Nephron (organoid): ENCODE measurements around the gene ASIC5.
A peak's percentile ranks its signal among the peaks of the same experiment; 100 is the strongest.

Experiments used
- H3K27ac Mint-ChIP-seq, 3 experiments: 2 replicates each; pipeline ENCODE4 v1.8.0; 2020; ENCODE audit warnings: mixed read lengths in 3 of 3, mild to moderate bottlenecking in 2 of 3, moderate library complexity in 1 of 3
- H3K27me3 Mint-ChIP-seq: 2 replicates; pipeline ENCODE4 v1.8.0; 2021; ENCODE audit warnings: low read depth, mild to moderate bottlenecking, moderate library complexity, mixed read lengths
- H3K36me3 Mint-ChIP-seq: 2 replicates; pipeline ENCODE4 v1.8.0; 2020; ENCODE audit warnings: low read depth, mixed read lengths
- H3K4me1 Mint-ChIP-seq: 2 replicates; pipeline ENCODE4 v1.8.0; 2020; ENCODE audit warnings: mixed read lengths
- H3K4me3 Mint-ChIP-seq, 3 experiments: 2 replicates each; pipeline ENCODE4 v1.8.0; 2020; ENCODE audit warnings: mild to moderate bottlenecking in 3 of 3, mixed read lengths in 3 of 3, moderate library complexity in 2 of 3
- H3K9me3 Mint-ChIP-seq: 2 replicates; pipeline ENCODE4 v1.8.0; 2020; ENCODE audit warnings: mixed read lengths
- TF ChIP-seq, protein P1 (sequence below), 3 experiments: fragments of 200-600 bp; sonication (generic); IDR thresholded peaks; one replicate each; pipeline ENCODE4 v1.5.0; 2021; ENCODE audit warnings: antibody characterized with exemption in 3 of 3; ENCODE audit not compliant: unreplicated experiment in 3 of 3

ASIC5 gene

DNA sequence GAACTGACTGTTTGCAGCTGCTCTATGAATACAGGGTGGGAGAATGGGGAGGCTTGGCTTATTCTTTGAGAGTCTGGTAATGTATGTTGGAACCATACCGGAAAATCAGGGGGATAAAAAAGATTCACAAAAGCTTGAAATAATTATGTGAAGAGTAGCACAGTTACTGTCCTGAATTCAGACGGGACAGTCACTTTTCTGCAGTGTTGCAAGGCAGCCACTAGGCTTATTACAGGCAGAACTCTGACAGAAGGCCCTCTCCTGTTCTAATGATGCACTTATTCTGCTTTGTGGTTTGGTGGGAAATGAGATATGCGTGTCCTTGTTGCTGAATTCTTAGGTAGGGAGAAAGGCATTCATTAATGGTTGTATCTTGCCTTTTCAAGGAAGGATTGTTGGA is 70.1 kb downstream of the ASIC5 start:
- no peaks in the 10 kb centered on the region for H3K27me3 Mint-ChIP-seq
- peaks cover 4% of the 10 kb centered on the region for H3K4me1 Mint-ChIP-seq
- H3K9me3 Mint-ChIP-seq = no peaks in the 10 kb centered on the region
- no peak overlapping the region for H3K4me3 Mint-ChIP-seq
- peak overlapping the region in 2 of 3 experiments; percentile 4 to 6 for H3K27ac Mint-ChIP-seq
- TF ChIP-seq, protein P1, sequence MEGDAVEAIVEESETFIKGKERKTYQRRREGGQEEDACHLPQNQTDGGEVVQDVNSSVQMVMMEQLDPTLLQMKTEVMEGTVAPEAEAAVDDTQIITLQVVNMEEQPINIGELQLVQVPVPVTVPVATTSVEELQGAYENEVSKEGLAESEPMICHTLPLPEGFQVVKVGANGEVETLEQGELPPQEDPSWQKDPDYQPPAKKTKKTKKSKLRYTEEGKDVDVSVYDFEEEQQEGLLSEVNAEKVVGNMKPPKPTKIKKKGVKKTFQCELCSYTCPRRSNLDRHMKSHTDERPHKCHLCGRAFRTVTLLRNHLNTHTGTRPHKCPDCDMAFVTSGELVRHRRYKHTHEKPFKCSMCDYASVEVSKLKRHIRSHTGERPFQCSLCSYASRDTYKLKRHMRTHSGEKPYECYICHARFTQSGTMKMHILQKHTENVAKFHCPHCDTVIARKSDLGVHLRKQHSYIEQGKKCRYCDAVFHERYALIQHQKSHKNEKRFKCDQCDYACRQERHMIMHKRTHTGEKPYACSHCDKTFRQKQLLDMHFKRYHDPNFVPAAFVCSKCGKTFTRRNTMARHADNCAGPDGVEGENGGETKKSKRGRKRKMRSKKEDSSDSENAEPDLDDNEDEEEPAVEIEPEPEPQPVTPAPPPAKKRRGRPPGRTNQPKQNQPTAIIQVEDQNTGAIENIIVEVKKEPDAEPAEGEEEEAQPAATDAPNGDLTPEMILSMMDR (IDR thresholded peaks at IDR 0.05; ENCODE audit: unreplicated experiment in 3 of 3) = peak in 2 of 3 experiments; percentile 37 to 39
- H3K36me3 Mint-ChIP-seq = peaks cover 30% of the 10 kb centered on the region

DNA sequence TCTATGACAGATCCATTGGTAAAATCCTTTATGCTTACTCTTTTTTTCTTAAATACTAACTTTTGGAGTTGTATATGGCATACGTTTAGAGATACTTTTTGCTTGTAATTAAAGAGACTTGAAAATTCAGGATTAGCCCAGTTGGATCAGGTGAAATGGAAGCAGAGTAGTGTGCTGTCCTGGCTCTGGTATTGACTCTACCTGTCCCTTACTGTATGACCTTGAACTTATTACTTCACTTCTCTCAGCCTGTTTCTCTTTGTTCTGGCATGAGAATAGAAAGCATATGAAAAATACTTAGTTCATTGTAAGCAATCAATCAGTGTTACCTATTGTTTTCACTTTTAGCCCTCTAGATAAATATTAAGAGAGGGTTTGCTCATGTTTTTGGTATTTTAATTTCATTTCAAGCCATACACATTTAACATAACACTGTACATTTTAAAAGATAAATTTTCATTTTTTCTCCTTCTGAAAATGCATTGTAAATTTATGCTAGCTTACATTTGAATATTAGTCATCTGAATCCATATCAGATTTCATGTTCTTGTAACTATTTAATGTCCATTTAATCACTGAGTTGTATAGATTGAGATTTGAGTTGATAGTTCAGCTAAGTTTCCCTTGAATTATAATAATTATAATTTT is 71.4 kb downstream of the ASIC5 start:
- H3K9me3 Mint-ChIP-seq = no peaks in the 10 kb centered on the region
- no peaks in the 10 kb centered on the region for H3K27me3 Mint-ChIP-seq
- peaks cover 5% of the 10 kb centered on the region for H3K4me1 Mint-ChIP-seq
- TF ChIP-seq, protein P1 (IDR thresholded peaks at IDR 0.05; ENCODE audit: unreplicated experiment in 3 of 3) = no peak
- H3K27ac Mint-ChIP-seq = no peak overlapping the region
- peaks cover 30% of the 10 kb centered on the region for H3K36me3 Mint-ChIP-seq
- H3K4me3 Mint-ChIP-seq = no peak overlapping the region

DNA sequence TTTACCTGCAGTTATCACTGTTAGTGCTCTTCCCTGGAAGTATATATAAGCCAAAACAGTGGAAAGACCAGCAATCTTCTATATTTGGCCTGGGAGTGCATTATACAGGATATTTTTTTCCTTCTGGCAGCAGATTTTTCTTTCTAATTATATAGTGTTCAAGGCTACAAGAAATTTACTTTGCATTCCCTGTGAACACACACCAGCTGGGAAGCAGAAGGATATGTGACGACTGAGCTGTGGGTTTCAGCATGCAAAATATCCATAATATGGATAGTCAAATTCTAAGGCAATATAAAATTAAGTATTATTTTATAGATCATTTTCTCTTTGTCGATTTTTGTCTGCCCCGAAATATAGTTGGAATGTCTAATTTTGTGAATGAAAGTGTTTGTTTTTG is 76.1 kb downstream of the ASIC5 start:
- Mint-ChIP-seq H3K4me1 (peaks cover 19% of the 10 kb centered on the region), H3K4me3 (no peak overlapping the region), H3K27ac (no peak overlapping the region), H3K9me3 (no peaks in the 10 kb centered on the region), H3K27me3 (no peaks in the 10 kb centered on the region), H3K36me3 (peaks cover 17% of the 10 kb centered on the region)
- TF ChIP-seq, protein P1 (IDR thresholded peaks at IDR 0.05; ENCODE audit: unreplicated experiment in 3 of 3) = no peak

DNA sequence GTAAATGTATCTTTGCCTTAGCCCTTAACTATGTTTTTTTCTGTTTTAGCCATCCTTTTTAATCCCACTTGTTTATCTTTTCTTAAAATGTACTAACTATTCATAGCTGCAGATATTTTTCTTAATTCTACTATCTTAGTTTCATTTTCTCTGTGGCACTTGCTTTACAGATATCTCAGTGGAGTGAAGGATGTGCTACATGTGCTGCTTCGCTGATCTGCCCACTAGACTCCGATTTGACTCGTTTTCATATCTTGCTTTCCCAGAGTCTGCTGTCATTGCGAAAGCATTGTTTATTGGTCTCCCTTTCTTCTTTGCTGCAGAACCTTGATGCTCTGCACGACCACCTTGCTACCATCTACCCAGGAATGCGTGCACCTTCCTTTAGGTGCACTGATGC is 76.7 kb downstream of the ASIC5 start:
- peaks cover 19% of the 10 kb centered on the region for H3K4me1 Mint-ChIP-seq
- H3K27ac Mint-ChIP-seq = peak overlapping the region in 1 of 3 experiments; percentile 10
- no peaks in the 10 kb centered on the region for H3K9me3 Mint-ChIP-seq
- TF ChIP-seq, protein P1 (IDR thresholded peaks at IDR 0.05; ENCODE audit: unreplicated experiment in 3 of 3) = no peak
- H3K36me3 Mint-ChIP-seq = peaks cover 17% of the 10 kb centered on the region
- no peaks in the 10 kb centered on the region for H3K27me3 Mint-ChIP-seq
- H3K4me3 Mint-ChIP-seq = no peak overlapping the region

DNA sequence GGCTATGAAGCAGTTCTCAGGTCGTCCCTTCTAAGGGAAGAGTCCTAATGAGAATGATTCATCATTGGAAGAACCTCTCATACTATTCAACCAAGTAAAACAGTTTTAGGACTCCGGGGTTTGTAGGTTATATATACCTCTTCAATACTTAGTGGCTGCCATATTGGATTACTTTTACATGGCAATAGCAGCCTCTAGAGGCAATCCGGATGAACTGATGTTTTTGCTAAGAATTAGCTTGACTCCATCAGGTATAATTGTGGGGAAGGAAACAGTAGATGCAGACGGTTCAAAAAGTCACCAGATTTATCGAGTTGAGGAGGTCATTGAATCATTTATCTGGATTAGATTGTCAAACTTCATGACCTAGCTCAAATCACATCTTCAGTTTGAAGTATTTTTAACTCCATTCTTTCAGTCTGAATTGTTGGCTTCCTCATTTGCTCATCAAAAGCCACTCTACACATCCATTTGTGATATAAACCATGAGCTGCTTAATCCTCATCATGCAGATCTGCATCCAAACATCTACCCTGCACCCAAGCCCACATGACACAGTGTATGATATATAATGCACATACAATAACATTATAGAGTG is 78.9 kb downstream of the ASIC5 start:
- Mint-ChIP-seq H3K9me3 (no peaks in the 10 kb centered on the region), H3K36me3 (peaks cover 14% of the 10 kb centered on the region), H3K27me3 (no peaks in the 10 kb centered on the region), H3K27ac (peak overlapping the region; percentile 62 to 82 (median 80)), H3K4me1 (peaks cover 19% of the 10 kb centered on the region), H3K4me3 (no peak overlapping the region)
- TF ChIP-seq, protein P1 (IDR thresholded peaks at IDR 0.05; ENCODE audit: unreplicated experiment in 3 of 3) = peak; percentile 65 to 84 (median 68)

DNA sequence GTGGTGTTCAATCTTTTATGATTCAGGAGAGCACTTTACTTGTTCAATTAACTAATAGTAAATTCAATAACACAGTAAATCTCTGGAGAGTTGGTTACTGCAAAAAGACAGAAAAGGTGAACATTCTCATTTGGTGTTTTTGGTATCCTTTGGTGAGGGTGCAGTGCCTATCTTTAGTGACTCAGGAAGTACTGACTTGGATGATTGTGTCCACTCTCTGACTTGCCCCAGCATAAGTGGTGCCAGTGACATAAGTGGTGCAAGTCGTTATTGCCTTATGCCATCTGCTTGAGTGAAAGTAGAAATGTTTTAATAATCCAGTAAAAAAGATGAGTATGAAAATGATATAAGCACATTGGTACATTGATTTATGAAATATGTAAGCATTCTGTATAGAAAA is 80.2 kb downstream of the ASIC5 start:
- H3K27me3 Mint-ChIP-seq = no peaks in the 10 kb centered on the region
- H3K36me3 Mint-ChIP-seq = peaks cover 14% of the 10 kb centered on the region
- no peak overlapping the region for H3K4me3 Mint-ChIP-seq
- no peak overlapping the region for H3K27ac Mint-ChIP-seq
- TF ChIP-seq, protein P1 (IDR thresholded peaks at IDR 0.05; ENCODE audit: unreplicated experiment in 3 of 3) = no peak
- H3K4me1 Mint-ChIP-seq = peaks cover 19% of the 10 kb centered on the region
- no peaks in the 10 kb centered on the region for H3K9me3 Mint-ChIP-seq
